HepG2 (cell line): ENCODE results near the gene SOWAHD. TPM values are rescaled to one million over a fixed set of nuclear protein-coding genes. Genes with fewer than 3 reads are reported as not detected.

Experiments
- DMAP1 ChIP-seq: IDR thresholded peaks from 2 replicates; pipeline ENCODE4 v1.6.1; 2016
- FOXA1 ChIP-seq, 2 experiments: fragments of 450-650 bp in 1 of 2; sonication (generic) in 1 of 2; formaldehyde crosslinking in 1 of 2; IDR thresholded peaks; 2 replicates each; pipeline versions ENCODE4 v1.4.0 to v1.6.1; 2016 to 2020; ENCODE audit warnings: missing genetic modification reagents in 1 of 2
- HOXA3 ChIP-seq: sonication (generic); formaldehyde crosslinking; IDR thresholded peaks from 2 replicates; pipeline ENCODE4 v1.5.0; 2020; ENCODE audit warnings: missing genetic modification reagents
- KLF16 ChIP-seq, 2 experiments: sonication (generic) in 1 of 2; formaldehyde crosslinking in 1 of 2; IDR thresholded peaks; 2 replicates each; pipeline versions ENCODE4 v1.6.1 to v1.8.0; 2016 to 2023; ENCODE audit warnings: missing genetic modification reagents in 2 of 2, missing compliant biosample characterization in 1 of 2
- PHB2 ChIP-seq: fragments of 450-650 bp; IDR thresholded peaks from 2 replicates; pipeline ENCODE4 v1.6.1; 2018; ENCODE audit not compliant: partially characterized antibody
- PHF21A ChIP-seq: sonication (generic); formaldehyde crosslinking; IDR thresholded peaks from 2 replicates; pipeline ENCODE4 v1.5.0; 2020; ENCODE audit warnings: mild to moderate bottlenecking, missing genetic modification reagents
- POGZ ChIP-seq: sonication (generic); formaldehyde crosslinking; IDR thresholded peaks from 2 replicates; pipeline ENCODE4 v1.4.0; 2020; ENCODE audit warnings: mild to moderate bottlenecking, missing genetic modification reagents
- RAD21 ChIP-seq: fragments of 450-650 bp; formaldehyde crosslinking; IDR thresholded peaks from 2 replicates; pipeline ENCODE4 v1.5.0; 2020; ENCODE audit warnings: mild to moderate bottlenecking
- TCF12 ChIP-seq, 2 experiments: fragments of 450-650 bp in 1 of 2; sonication (generic) in 1 of 2; formaldehyde crosslinking in 1 of 2; IDR thresholded peaks; 2 replicates each; pipeline versions ENCODE4 v1.6.1 to v1.8.0; 2017 to 2022; ENCODE audit warnings: antibody characterized with exemption in 1 of 2, mild to moderate bottlenecking in 1 of 2, missing genetic modification reagents in 1 of 2, moderate library complexity in 1 of 2
- TGIF2 ChIP-seq: IDR thresholded peaks from 2 replicates; pipeline ENCODE4 v1.6.1; 2016; ENCODE audit warnings: control low read depth, missing compliant biosample characterization
- ZFP1 ChIP-seq: IDR thresholded peaks from 2 replicates; pipeline ENCODE4 v1.6.1; 2016
- ZFX ChIP-seq: sonication (generic); formaldehyde crosslinking; IDR thresholded peaks from 2 replicates; pipeline ENCODE4 v1.4.0; 2020; ENCODE audit warnings: mild to moderate bottlenecking, low read depth, missing genetic modification reagents, moderate library complexity
- ZNF773 ChIP-seq: sonication (generic); formaldehyde crosslinking; IDR thresholded peaks from 2 replicates; pipeline ENCODE4 v1.4.0; 2020; ENCODE audit warnings: missing genetic modification reagents, borderline replicate concordance
- ZNF790 ChIP-seq: sonication (generic); formaldehyde crosslinking; IDR thresholded peaks from 2 replicates; pipeline ENCODE4 v1.8.0; 2022; ENCODE audit warnings: missing genetic modification reagents, mild to moderate bottlenecking, borderline replicate concordance
- polyA plus RNA-seq, 8 experiments: library from polyadenylated mRNA; depleted of rRNA in 3 of 8; stranded (reverse) in 7 of 8; unstranded in 1 of 8; fragments of >200 nt; fragmentation: Illumina TruSeq in 4 of 8; extraction: Trizol in 4 of 8; gene quantifications; 2 replicates each; pipeline versions ENCODE4 v1.2.1 to v1.2.3, GENCODE V29; 2011 to 2016; ENCODE audit warnings: low read depth in 4 of 8, missing spikeins in 1 of 8, mixed read lengths in 1 of 8; ENCODE audit not compliant: insufficient read depth in 1 of 8
- total RNA-seq, 5 experiments: library from RNA; depleted of rRNA; stranded (reverse); fragments of >200 nt; fragmentation: Illumina TruSeq; extraction: Trizol; gene quantifications; 2 replicates each; pipeline ENCODE4 v1.2.3, GENCODE V29; 2016; ENCODE audit warnings: low read depth in 1 of 5
- TF ChIP-seq, protein P1 (sequence below): sonication (generic); formaldehyde crosslinking; IDR thresholded peaks from 2 replicates; pipeline ENCODE4 v1.5.1; 2020; ENCODE audit warnings: mild to moderate bottlenecking, missing genetic modification reagents, moderate library complexity
- TF ChIP-seq, protein P2 (sequence below): IDR thresholded peaks from 2 replicates; pipeline ENCODE4 v1.6.1; 2016
- TF ChIP-seq, protein P3 (sequence below): IDR thresholded peaks from 2 replicates; pipeline ENCODE4 v1.6.1; 2016; ENCODE audit warnings: control low read depth
- TF ChIP-seq, protein P4 (sequence below), 2 experiments: IDR thresholded peaks; 2 replicates each; pipeline ENCODE4 v1.6.1; 2011 to 2012; ENCODE audit warnings: low read length in 2 of 2, borderline replicate concordance in 1 of 2, low read depth in 1 of 2, mild to moderate bottlenecking in 1 of 2, moderate library complexity in 1 of 2
- TF ChIP-seq, protein P5 (sequence below): sonication (generic); formaldehyde crosslinking; IDR thresholded peaks from 2 replicates; pipeline ENCODE4 v1.8.1; 2023; ENCODE audit warnings: missing genetic modification reagents, mild to moderate bottlenecking, borderline replicate concordance

The SOWAHD gene
- total and polyA plus RNA-seq, 2 of the 13 experiments (the other 11 are each of a cell fraction or from before 2014, with no cell fraction given) = 1.0 to 1.3 TPM

DNA sequence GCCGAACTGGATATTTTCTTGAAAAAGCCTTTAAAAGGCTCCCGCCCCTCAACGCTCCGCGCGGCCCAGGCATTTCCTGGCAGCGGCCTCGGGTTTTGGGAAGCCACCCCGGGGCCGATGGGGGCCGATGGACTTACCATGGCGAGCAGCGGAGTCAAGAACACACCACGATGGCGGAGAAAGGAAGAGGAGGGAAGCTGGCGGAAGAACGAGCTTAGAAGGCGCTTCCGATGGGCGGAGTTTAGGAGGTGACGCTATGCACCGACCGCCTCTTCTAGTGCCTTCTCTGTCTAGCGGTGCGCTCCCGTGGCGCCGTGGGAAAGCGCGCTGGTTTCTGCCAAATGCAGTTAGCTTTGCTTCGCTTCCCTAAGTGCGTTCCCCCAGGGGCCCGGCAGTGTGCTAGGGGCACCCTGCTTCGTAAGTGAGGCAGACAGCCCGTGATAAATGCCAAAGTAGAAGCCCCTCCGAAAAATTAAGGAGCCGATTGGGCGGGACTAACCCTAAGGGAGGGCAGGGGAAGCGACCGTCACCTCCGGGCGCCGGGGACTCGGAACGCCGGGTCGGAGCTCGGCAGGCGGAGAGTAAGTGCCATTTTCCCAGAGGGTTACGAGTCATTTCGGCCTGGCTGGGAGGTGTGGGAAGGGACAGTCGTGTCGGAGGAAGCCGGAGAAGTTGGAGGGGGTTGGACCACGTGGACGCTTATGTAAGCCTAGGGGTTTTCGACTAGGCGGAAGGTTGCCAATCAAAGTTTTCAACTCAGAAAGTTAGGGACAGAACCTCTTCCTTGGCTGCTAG is 33.2 kb downstream of the SOWAHD start, which contains the start of gene RPL39 (continued):
- TF ChIP-seq, protein P1, sequence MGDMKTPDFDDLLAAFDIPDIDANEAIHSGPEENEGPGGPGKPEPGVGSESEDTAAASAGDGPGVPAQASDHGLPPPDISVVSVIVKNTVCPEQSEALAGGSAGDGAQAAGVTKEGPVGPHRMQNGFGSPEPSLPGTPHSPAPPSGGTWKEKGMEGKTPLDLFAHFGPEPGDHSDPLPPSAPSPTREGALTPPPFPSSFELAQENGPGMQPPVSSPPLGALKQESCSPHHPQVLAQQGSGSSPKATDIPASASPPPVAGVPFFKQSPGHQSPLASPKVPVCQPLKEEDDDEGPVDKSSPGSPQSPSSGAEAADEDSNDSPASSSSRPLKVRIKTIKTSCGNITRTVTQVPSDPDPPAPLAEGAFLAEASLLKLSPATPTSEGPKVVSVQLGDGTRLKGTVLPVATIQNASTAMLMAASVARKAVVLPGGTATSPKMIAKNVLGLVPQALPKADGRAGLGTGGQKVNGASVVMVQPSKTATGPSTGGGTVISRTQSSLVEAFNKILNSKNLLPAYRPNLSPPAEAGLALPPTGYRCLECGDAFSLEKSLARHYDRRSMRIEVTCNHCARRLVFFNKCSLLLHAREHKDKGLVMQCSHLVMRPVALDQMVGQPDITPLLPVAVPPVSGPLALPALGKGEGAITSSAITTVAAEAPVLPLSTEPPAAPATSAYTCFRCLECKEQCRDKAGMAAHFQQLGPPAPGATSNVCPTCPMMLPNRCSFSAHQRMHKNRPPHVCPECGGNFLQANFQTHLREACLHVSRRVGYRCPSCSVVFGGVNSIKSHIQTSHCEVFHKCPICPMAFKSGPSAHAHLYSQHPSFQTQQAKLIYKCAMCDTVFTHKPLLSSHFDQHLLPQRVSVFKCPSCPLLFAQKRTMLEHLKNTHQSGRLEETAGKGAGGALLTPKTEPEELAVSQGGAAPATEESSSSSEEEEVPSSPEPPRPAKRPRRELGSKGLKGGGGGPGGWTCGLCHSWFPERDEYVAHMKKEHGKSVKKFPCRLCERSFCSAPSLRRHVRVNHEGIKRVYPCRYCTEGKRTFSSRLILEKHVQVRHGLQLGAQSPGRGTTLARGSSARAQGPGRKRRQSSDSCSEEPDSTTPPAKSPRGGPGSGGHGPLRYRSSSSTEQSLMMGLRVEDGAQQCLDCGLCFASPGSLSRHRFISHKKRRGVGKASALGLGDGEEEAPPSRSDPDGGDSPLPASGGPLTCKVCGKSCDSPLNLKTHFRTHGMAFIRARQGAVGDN (CRISPR knock-in tag) = peak; percentile 89
- TF ChIP-seq PHB2 = no peak
- TF ChIP-seq TCF12 (IDR thresholded peaks at IDR 0.05) = no peak
- TF ChIP-seq TCF12 (CRISPR knock-in tag; IDR thresholded peaks at IDR 0.05) = 0 out of 2 replicates have a peak, but pooled peaks have one; percentile 31
- TF ChIP-seq, protein P2, sequence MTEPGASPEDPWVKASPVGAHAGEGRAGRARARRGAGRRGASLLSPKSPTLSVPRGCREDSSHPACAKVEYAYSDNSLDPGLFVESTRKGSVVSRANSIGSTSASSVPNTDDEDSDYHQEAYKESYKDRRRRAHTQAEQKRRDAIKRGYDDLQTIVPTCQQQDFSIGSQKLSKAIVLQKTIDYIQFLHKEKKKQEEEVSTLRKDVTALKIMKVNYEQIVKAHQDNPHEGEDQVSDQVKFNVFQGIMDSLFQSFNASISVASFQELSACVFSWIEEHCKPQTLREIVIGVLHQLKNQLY (CRISPR knock-in tag) = 0 out of 2 replicates have a peak, but pooled peaks have one; percentile 10
- TF ChIP-seq RAD21 (CRISPR knock-in tag) = peak; percentile 5; the same call in 1 of the 2 replicates
- TF ChIP-seq, protein P3, sequence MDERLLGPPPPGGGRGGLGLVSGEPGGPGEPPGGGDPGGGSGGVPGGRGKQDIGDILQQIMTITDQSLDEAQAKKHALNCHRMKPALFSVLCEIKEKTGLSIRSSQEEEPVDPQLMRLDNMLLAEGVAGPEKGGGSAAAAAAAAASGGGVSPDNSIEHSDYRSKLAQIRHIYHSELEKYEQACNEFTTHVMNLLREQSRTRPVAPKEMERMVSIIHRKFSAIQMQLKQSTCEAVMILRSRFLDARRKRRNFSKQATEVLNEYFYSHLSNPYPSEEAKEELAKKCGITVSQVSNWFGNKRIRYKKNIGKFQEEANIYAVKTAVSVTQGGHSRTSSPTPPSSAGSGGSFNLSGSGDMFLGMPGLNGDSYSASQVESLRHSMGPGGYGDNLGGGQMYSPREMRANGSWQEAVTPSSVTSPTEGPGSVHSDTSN (CRISPR knock-in tag) = no peak
- 0 out of 2 replicates have a peak, but pooled peaks have one; percentile 9 for TF ChIP-seq ZFP1
- TF ChIP-seq FOXA1 (IDR thresholded peaks at IDR 0.05) = no peak
- TF ChIP-seq FOXA1 (CRISPR knock-in tag; IDR thresholded peaks at IDR 0.05) = 0 out of 2 replicates have a peak, but pooled peaks have one; percentile 21
- peak; percentile 81 for TF ChIP-seq DMAP1 (CRISPR knock-in tag)
- no peak for TF ChIP-seq ZNF790 (CRISPR knock-in tag)
- TF ChIP-seq, protein P4, sequence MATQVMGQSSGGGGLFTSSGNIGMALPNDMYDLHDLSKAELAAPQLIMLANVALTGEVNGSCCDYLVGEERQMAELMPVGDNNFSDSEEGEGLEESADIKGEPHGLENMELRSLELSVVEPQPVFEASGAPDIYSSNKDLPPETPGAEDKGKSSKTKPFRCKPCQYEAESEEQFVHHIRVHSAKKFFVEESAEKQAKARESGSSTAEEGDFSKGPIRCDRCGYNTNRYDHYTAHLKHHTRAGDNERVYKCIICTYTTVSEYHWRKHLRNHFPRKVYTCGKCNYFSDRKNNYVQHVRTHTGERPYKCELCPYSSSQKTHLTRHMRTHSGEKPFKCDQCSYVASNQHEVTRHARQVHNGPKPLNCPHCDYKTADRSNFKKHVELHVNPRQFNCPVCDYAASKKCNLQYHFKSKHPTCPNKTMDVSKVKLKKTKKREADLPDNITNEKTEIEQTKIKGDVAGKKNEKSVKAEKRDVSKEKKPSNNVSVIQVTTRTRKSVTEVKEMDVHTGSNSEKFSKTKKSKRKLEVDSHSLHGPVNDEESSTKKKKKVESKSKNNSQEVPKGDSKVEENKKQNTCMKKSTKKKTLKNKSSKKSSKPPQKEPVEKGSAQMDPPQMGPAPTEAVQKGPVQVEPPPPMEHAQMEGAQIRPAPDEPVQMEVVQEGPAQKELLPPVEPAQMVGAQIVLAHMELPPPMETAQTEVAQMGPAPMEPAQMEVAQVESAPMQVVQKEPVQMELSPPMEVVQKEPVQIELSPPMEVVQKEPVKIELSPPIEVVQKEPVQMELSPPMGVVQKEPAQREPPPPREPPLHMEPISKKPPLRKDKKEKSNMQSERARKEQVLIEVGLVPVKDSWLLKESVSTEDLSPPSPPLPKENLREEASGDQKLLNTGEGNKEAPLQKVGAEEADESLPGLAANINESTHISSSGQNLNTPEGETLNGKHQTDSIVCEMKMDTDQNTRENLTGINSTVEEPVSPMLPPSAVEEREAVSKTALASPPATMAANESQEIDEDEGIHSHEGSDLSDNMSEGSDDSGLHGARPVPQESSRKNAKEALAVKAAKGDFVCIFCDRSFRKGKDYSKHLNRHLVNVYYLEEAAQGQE (IDR thresholded peaks at IDR 0.05; ENCODE audit: borderline replicate concordance in 1 of 2, low read depth in 1 of 2, low read length in 2 of 2) = no peak
- TF ChIP-seq HOXA3 (CRISPR knock-in tag) = peak; percentile 47; the same call in 1 of the 2 replicates
- no peak for TF ChIP-seq ZNF773 (CRISPR knock-in tag)
- TF ChIP-seq, protein P5, sequence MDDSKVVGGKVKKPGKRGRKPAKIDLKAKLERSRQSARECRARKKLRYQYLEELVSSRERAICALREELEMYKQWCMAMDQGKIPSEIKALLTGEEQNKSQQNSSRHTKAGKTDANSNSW (CRISPR knock-in tag) = no peak
- peak; percentile 24; the same call in 1 of the 2 replicates for TF ChIP-seq PHF21A (CRISPR knock-in tag)
- peak; percentile 23; the same call in 1 of the 2 replicates for TF ChIP-seq TGIF2 (CRISPR knock-in tag)
- peak in 1 of 2 experiments; percentile 36; a peak in 1 of 4 replicates for TF ChIP-seq KLF16 (CRISPR knock-in tag; IDR thresholded peaks at IDR 0.05)
- TF ChIP-seq ZFX (CRISPR knock-in tag) = peak; percentile 76
- TF ChIP-seq POGZ (CRISPR knock-in tag) = 0 out of 2 replicates have a peak, but pooled peaks have one; percentile 35
